PFSK-1 (cell line): ENCODE data around the gene CAPN3. TPM values are rescaled to one million over a fixed set of nuclear protein-coding genes. Genes with fewer than 3 reads are reported as not detected.

Experiments
- FOXP2 ChIP-seq: optimal IDR thresholded peaks from 2 replicates; pipeline ENCODE3; 2011; ENCODE audit warnings: borderline replicate concordance, control low read depth, inconsistent platforms; ENCODE audit not compliant: insufficient read depth; ENCODE audit errors: extremely low read length, extremely low read depth
- POLR2AphosphoS5 ChIP-seq: IDR thresholded peaks from 2 replicates; pipeline ENCODE4 v1.6.1; 2012; ENCODE audit warnings: low read depth, mild to moderate bottlenecking, control low read depth, low read length, moderate library complexity
- SIN3A ChIP-seq: IDR thresholded peaks from 2 replicates; pipeline ENCODE4 v1.6.1; 2012; ENCODE audit warnings: mild to moderate bottlenecking, low read length, moderate library complexity, borderline replicate concordance; ENCODE audit not compliant: insufficient read depth
- TAF1 ChIP-seq: IDR thresholded peaks from 2 replicates; pipeline ENCODE4 v1.6.1; 2012; ENCODE audit warnings: low read length, control low read depth, borderline replicate concordance; ENCODE audit not compliant: insufficient read depth
- polyA plus RNA-seq: library from polyadenylated mRNA; unstranded; fragments of >200 nt; gene quantifications from one replicate; pipeline ENCODE4 v1.2.1, GENCODE V29; 2012; ENCODE audit warnings: low read depth, missing spikeins; ENCODE audit not compliant: insufficient read length
- TF ChIP-seq, protein P1 (sequence below), 2 experiments: IDR thresholded peaks; 2 replicates each; pipeline versions ENCODE4 v1.6.1 to v1.8.0; 2011 to 2012; ENCODE audit warnings: low read depth in 2 of 2, low read length in 2 of 2, control low read depth in 1 of 2, inconsistent platforms in 1 of 2, mild to moderate bottlenecking in 1 of 2, moderate library complexity in 1 of 2; ENCODE audit not compliant: insufficient read depth in 1 of 2

CAPN3 gene
- polyA plus RNA-seq = 0.33 TPM

DNA sequence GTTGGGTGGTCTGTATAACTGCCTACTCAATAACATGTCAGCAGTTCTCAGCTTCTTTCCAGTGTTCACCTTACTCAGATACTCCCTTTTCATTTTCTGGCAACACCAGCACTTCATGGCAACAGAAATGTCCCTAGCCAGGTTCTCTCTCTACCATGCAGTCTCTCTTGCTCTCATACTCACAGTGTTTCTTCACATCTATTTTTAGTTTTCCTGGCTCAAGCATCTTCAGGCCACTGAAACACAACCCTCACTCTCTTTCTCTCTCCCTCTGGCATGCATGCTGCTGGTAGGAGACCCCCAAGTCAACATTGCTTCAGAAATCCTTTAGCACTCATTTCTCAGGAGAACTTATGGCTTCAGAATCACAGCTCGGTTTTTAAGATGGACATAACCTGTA lies at the start of gene CAPN3:
CAPN3 (plus strand) TSS at position 253 of the 400 bp plus-strand sequence. CDS start 305 bp downstream, outside the sequence.
- no peak for TF ChIP-seq SIN3A
- no peak for TF ChIP-seq TAF1

DNA sequence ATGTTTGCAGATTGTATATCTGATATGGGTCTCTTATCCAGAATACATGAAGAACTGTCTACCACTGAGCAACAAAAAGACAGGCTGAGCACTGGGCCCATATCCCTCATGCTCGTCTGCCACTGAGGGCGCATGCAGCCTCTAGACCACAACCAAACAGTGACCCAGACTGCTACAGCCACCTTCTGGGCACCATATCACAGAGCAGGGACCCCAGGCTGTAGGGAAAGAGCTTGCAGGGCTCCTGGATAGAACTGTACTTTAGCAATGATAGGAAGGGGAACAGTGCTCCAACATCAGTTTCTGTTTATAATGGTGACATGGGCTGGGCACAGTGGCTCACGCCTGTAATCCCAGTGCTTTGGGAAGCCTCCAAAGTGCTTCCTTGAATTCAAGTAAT lies 45.8 kb upstream of the CAPN3 start:
- no peak for TF ChIP-seq SIN3A
- TF ChIP-seq POLR2AphosphoS5 = no peak
- TF ChIP-seq TAF1 = no peak
- TF ChIP-seq FOXP2 = no peak
- TF ChIP-seq, protein P1, sequence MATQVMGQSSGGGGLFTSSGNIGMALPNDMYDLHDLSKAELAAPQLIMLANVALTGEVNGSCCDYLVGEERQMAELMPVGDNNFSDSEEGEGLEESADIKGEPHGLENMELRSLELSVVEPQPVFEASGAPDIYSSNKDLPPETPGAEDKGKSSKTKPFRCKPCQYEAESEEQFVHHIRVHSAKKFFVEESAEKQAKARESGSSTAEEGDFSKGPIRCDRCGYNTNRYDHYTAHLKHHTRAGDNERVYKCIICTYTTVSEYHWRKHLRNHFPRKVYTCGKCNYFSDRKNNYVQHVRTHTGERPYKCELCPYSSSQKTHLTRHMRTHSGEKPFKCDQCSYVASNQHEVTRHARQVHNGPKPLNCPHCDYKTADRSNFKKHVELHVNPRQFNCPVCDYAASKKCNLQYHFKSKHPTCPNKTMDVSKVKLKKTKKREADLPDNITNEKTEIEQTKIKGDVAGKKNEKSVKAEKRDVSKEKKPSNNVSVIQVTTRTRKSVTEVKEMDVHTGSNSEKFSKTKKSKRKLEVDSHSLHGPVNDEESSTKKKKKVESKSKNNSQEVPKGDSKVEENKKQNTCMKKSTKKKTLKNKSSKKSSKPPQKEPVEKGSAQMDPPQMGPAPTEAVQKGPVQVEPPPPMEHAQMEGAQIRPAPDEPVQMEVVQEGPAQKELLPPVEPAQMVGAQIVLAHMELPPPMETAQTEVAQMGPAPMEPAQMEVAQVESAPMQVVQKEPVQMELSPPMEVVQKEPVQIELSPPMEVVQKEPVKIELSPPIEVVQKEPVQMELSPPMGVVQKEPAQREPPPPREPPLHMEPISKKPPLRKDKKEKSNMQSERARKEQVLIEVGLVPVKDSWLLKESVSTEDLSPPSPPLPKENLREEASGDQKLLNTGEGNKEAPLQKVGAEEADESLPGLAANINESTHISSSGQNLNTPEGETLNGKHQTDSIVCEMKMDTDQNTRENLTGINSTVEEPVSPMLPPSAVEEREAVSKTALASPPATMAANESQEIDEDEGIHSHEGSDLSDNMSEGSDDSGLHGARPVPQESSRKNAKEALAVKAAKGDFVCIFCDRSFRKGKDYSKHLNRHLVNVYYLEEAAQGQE (IDR thresholded peaks at IDR 0.05; ENCODE audit: insufficient read depth in 1 of 2, low read depth in 2 of 2, low read length in 2 of 2) = no peak

DNA sequence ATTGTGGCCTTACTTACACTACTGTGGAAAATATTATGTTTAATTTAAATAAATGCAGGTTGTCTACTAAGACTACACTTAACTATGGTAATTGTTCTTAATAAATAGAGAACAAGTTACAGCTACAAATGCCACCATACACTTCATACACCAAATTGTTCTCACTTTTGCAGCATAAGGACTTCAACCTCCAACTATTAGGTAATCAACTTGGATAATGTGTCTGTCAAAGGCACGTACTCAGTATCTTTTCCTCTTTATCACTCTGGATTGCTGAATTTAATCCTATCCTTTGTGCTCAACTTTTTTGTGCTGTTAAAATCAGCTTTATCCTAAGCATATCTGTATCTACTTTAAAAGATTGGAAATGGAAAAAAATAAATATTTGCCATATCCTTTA lies 44.5 kb upstream of the CAPN3 start:
- TF ChIP-seq SIN3A (no peak), FOXP2 (no peak), POLR2AphosphoS5 (no peak), TAF1 (no peak)
- TF ChIP-seq, protein P1 (IDR thresholded peaks at IDR 0.05; ENCODE audit: insufficient read depth in 1 of 2, low read depth in 2 of 2, low read length in 2 of 2) = no peak

DNA sequence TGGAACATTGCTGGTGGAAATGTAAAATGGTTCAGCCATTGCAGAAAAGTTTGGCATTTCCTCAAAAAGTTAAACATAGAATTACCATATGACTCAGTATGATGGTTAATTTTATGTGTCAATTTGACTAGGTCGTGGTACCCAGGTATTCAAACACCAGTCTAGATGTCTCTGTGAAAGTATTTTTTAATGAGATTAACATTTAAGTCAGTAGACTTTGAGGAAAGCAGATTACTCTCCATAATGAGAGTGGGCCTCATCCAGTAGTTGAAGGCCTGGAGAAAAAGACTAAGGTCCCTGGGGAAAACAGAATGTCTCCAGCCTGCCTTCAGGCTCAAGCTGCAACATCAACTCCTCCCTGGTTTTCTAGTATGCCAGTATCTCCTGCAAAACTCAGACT lies 43.8 kb upstream of the CAPN3 start:
- TF ChIP-seq FOXP2 = no peak
- TF ChIP-seq SIN3A = no peak
- no peak for TF ChIP-seq TAF1
- no peak for TF ChIP-seq POLR2AphosphoS5
- TF ChIP-seq, protein P1 (IDR thresholded peaks at IDR 0.05; ENCODE audit: insufficient read depth in 1 of 2, low read depth in 2 of 2, low read length in 2 of 2) = no peak

DNA sequence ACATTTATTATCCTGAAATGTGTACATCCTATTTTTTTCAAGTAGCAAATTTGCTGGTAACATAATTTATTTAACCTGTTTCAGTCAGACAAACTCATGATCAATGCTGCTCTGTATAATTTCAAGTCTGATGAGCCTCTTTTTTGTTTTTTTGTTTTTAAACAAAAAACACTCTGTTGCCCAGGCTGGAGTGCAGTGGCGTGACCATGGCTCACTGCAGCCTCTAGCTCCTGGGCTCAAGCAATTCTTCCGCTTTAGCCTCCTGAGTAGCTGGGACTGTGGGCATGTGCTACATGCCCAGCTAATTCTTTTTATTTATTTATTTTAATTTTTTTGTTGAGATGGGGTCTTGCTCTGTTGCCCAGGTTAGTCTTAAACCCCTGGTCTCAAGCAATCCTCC lies 40.1 kb upstream of the CAPN3 start:
- no peak for TF ChIP-seq POLR2AphosphoS5
- no peak for TF ChIP-seq FOXP2
- no peak for TF ChIP-seq SIN3A
- TF ChIP-seq, protein P1 (IDR thresholded peaks at IDR 0.05; ENCODE audit: insufficient read depth in 1 of 2, low read depth in 2 of 2, low read length in 2 of 2) = no peak
